GM10847 (cell line): Measurements from ENCODE around the gene CHST2.

Experiments
- POLR2A ChIP-seq: IDR thresholded peaks from 2 replicates; pipeline ENCODE4 v1.6.1; 2011; ENCODE audit not compliant: insufficient read length; ENCODE audit errors: extremely low read depth

The CHST2 gene

DNA sequence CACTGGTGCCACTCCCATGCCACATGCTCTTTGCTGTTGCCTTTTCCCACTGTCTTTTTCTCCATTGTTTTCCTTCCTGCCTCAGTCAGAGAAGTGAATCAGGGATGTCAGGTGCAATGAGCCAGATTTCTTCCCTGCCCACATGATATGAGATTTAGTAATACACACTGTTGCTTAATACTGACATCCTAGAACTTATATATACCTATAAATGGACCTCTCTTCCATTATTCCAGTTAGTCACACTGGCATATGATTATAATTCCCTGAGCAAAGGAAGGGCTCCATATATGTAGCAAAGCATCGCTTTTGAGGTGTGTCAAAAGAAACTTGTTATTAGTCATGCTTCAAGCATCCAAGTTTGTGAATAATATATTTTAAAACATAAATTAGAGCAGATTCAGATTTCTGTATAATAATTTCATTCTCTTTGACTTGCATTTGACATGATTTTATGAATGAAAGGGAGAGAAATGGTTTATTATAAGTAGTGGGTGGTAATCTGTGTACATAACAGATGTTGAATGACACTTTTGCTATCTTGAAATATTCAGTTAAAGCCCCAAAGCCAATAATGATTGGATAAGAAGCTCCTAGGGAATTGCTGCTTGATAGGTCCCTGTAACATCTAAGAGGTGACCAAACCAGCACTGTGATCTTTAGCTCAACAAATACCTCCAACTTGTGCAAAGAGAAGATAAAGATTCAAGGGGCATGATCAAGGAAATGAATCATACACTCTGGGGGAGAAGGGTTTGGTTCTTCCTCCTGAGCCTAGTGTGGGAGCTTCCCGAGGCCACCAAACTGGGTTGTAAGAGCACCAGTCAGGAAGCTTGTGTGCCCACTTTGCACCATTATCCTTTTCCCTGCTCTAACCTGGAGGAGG lies 48.6 kb downstream of the CHST2 start:
- TF ChIP-seq POLR2A, result no peak

DNA sequence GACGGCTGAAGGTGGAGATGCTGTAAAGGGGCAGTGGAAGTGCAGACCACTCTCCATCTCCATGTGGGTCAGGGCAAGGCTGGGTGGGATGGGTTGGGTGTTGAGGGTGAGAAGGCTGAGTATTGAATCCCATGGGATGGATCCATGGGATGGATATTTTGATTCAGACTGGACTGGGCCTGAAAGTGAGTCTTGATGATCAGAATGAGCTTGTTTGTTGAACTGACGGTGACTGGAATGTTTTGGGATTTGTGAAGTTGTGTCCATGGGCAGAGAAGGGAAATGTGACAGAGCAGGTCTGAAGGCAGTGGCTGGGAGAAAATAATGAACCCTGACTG lies 49.3 kb downstream of the CHST2 start:
- TF ChIP-seq POLR2A, result no peak

DNA sequence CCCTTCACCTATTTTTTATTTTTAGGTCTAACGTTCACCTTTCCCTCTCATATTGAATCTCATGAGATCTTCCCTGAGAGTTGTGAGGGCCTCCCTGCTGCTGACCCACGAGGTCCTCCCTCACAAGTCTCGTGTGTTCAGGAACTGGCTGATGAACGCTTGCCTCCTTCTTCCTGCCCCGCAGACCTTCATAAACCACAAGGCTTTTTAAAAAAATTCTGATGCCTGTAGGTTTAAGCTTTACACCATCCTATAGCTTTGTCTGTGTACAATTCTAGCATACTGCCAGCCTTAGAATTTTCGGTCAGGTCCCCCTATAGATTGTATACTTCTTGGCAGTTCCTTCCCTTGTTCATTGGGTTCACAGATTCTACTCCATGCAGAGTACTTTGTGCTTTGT lies 50.5 kb downstream of the CHST2 start:
- no peak for TF ChIP-seq POLR2A

GRCh38 chr3:143170676-143171075 lies 51.1 kb downstream of the CHST2 start:
- TF ChIP-seq POLR2A, result no peak

- TF ChIP-seq POLR2A, result no peak
Measured at GRCh38 chr3:143171141-143171980, 51.8 kb downstream of the CHST2 start.

- TF ChIP-seq POLR2A, result no peak
Measured at GRCh38 chr3:143172062-143172794, 52.7 kb downstream of the CHST2 start.

GRCh38 chr3:143172795-143173145 lies 53.2 kb downstream of the CHST2 start:
- TF ChIP-seq POLR2A, result no peak

- TF ChIP-seq POLR2A, result no peak
Measured at GRCh38 chr3:143173242-143173641, 53.7 kb downstream of the CHST2 start.
